Activated T-helper 2 cell treated with anti-CD3 and anti-CD28 coated beads, Interferon-gamma antibody, Interleukin-2, Interleukin-4, amounts not matched to agents 10 μg/mL and 5 μg/mL and 100 μg/mL, durations not matched to agents 14 hours and 24 hours and 36 hours (primary cell): ENCODE measurements around the gene CNDP1. TPM values are rescaled to one million over a fixed set of nuclear protein-coding genes. Genes with fewer than 3 reads are reported as not detected.

Experiments used
- DNase-seq: peaks from one replicate; pipeline ENCODE4 v3.0.0; 2021; ENCODE audit warnings: low spot score
- H3K27ac Mint-ChIP-seq: one replicate; pipeline ENCODE4 v1.8.0; 2021; ENCODE audit warnings: mixed read lengths
- H3K27me3 Mint-ChIP-seq: one replicate; pipeline ENCODE4 v1.8.0; 2021; ENCODE audit warnings: low read depth, mixed read lengths
- H3K36me3 Mint-ChIP-seq: one replicate; pipeline ENCODE4 v1.8.0; 2021; ENCODE audit warnings: low read depth, mixed read lengths
- H3K4me1 Mint-ChIP-seq: one replicate; pipeline ENCODE4 v1.8.0; 2021; ENCODE audit warnings: low read depth, mixed read lengths
- H3K4me3 Mint-ChIP-seq: one replicate; pipeline ENCODE4 v1.8.0; 2021; ENCODE audit warnings: low read depth, mild to moderate bottlenecking, moderate library complexity, mixed read lengths
- H3K9me3 Mint-ChIP-seq: one replicate; pipeline ENCODE4 v1.8.0; 2021; ENCODE audit warnings: mixed read lengths
- intact Hi-C: fragments of 100-400 bp; cut with micrococcal nuclease; formaldehyde crosslinking; loops from one replicate; pipeline ENCODE4 v1.15.1; 2023
- total RNA-seq: library from RNA; stranded (reverse); gene quantifications from 2 replicates; pipeline ENCODE4 v1.2.3, GENCODE V29; 2022

The CNDP1 gene
- total RNA-seq, 1 donor from 2014 or later, result 0.09 TPM

DNA sequence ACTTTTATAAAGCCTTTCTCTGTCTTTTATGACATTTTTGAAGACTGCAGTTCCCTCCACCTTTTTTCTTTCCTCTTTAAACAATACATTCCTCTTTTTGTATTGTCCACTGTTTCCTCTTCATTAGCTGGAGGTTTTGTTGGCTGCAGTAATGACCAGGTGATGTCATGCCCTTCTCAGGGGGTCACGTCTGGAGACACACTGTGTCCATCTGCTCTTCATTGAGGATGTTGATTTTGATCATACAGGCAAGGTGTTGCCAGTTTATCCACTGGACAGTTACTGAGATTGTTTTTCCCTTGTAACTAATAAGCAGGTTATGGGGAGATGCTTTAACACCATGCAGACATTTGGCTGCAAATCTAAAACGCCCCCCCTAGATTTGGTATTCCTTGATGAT lies 83.2 kb downstream of the CNDP1 start:
- H3K4me3 Mint-ChIP-seq, result no peak overlapping the region
- no peaks in the 10 kb centered on the region for H3K27me3 Mint-ChIP-seq
- H3K4me1 Mint-ChIP-seq, result peaks cover 2% of the 10 kb centered on the region
- intact Hi-C loops, result no loop called here
- H3K9me3 Mint-ChIP-seq, result no peaks in the 10 kb centered on the region
- no peak overlapping the region for H3K27ac Mint-ChIP-seq
- H3K36me3 Mint-ChIP-seq, result no peaks in the 10 kb centered on the region
- DNase-seq, result no peak

DNA sequence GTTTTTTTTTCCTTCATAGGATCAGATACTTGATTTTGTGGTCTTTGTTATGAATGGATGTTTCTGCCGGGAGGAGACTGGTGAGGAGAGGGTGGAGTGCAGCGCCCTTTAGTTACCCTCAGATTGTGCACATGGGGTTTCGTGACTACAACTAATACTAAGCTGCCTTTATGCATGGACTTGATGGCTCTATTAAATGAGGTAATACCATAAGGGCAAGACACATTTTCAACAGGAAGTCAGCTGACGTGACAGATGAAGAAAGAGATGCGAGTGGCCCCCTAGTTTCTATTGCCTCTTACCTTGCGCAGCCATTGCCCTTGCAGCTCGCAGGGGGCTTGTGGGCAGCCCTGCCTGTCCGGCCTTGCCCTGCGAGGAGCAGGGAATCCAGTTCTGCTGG lies 87.8 kb downstream of the CNDP1 start:
- DNase-seq, result no peak
- intact Hi-C loops, result no loop called here
- no peaks in the 10 kb centered on the region for H3K27me3 Mint-ChIP-seq
- H3K36me3 Mint-ChIP-seq, result no peaks in the 10 kb centered on the region
- no peak overlapping the region for H3K27ac Mint-ChIP-seq
- H3K9me3 Mint-ChIP-seq, result no peaks in the 10 kb centered on the region
- no peaks in the 10 kb centered on the region for H3K4me1 Mint-ChIP-seq
- no peak overlapping the region for H3K4me3 Mint-ChIP-seq

DNA sequence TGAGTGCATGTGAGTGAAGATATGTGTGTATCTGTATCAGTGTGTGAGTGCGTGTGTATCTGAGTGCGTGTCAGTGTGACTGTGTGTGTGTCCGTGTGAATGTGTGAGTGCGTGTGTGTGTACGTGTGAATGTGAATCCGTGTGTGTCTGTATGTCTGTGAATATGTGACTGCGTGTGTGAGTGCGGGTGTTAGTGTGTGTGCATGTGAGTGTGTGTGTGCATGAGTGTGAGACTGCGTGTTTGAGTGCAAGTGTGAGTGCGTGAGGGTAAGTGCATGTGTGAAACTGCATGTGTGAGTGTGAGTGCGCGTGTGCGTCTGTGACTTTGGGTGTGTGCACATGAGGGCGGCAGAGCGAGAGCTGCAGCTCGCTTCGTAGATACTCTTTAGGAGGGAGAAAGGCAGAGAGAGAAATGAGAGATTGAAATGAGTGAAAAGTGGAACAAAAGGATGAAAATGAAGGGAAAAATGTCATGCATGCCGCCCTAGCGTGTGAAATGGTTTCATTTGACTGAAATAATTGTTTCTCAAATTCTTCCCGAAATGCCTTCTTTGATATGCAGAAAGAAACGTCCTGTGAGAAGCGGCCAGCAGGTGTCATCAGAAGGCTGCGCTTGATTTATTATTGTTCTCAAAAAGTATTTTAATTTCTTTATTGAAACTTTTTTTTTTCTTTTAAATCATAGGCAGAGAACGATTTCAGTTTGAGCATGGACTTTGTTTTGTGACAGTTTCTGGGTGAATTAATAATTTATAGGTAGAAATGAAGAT lies 88.9 kb downstream of the CNDP1 start:
- peaks cover 4% of the 10 kb centered on the region for H3K4me1 Mint-ChIP-seq
- no peak for DNase-seq
- no peak overlapping the region for H3K27ac Mint-ChIP-seq
- no peaks in the 10 kb centered on the region for H3K27me3 Mint-ChIP-seq
- no peak overlapping the region for H3K4me3 Mint-ChIP-seq
- intact Hi-C loops, result no loop called here
- no peaks in the 10 kb centered on the region for H3K36me3 Mint-ChIP-seq
- no peaks in the 10 kb centered on the region for H3K9me3 Mint-ChIP-seq

DNA sequence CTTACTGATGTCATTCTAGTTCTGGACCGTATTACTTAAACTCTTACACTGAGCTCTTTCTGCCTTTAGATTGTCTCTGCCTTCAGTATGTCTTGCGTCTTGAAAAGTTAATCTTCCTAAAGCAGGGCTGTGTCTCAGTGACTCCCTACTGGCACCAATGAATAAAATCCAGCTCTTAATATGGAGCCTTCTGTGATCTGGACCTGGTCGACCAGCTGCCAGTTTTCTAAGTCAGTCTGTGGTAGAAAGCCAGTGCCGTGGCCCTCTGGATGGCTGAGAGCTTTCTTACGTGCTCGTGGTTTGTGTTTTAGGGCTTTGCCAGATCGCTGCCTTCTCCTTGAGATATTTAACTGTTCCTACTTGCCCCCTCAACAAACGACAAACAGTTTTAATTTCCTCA lies 90.2 kb downstream of the CNDP1 start:
- H3K36me3 Mint-ChIP-seq, result no peaks in the 10 kb centered on the region
- no peaks in the 10 kb centered on the region for H3K9me3 Mint-ChIP-seq
- H3K27ac Mint-ChIP-seq, result no peak overlapping the region
- no peak for DNase-seq
- H3K4me3 Mint-ChIP-seq, result no peak overlapping the region
- intact Hi-C loops, result no loop called here
- H3K4me1 Mint-ChIP-seq, result peaks cover 6% of the 10 kb centered on the region
- no peaks in the 10 kb centered on the region for H3K27me3 Mint-ChIP-seq

DNA sequence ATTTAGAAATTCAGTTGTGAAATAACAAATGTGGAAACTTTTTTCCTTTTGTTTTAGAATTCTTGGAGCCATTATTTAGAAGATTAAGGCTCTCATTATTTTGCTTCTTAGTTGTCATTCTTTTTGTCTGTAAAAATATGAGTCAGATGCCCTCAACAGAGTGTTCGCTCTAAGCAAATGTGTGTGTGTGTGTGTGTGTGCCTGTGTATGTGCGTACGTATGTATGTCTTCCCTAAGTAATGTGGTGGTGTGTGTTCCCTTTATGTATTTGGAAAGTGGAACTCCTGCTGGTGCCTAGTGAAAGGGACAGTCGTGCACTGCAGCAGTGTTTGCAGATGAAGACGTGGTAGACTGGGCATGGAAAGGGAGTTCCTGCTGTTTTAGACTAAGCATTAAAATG lies 90.9 kb downstream of the CNDP1 start:
- H3K9me3 Mint-ChIP-seq, result no peaks in the 10 kb centered on the region
- H3K27ac Mint-ChIP-seq, result no peak overlapping the region
- H3K4me3 Mint-ChIP-seq, result no peak overlapping the region
- H3K27me3 Mint-ChIP-seq, result no peaks in the 10 kb centered on the region
- peaks cover 6% of the 10 kb centered on the region for H3K4me1 Mint-ChIP-seq
- no peak for DNase-seq
- no peaks in the 10 kb centered on the region for H3K36me3 Mint-ChIP-seq
- intact Hi-C loops, result no loop called here

DNA sequence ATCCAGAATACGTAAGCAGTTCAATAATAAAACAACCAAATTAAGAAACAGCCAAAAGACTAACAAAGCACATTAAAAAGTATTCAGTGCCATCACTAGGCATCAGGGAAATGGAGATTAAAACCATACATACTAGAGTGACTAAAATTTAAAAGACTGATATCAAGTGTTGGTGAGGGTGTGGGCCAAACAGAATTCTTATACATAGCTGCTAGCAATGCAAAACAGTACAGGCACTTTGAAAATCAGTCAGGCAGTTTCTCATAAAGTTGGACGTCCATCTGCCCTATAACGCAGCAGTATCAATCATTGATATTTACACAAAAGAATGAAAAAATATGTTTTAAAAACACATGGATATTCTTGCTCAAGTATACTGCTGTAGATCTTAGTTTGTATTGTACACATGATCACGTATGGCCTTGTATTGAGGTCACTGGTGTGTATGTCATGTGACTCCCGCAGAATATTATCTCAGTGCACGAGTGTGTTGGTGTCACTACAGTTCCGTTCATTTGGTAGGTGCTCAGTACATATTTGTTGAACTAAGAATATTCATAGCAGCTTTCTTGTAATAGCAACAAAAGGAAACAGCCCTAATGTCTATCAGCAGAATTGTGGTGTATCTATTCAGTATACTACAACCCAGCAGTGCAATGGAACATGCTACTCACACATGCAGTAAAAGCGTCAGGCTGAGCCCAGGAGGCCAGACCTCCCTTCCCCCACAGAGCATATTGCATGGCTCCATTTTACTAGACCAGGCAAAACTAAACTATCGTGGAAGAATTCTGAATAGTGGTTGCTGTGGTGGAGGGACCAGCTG lies 92.0 kb downstream of the CNDP1 start:
- DNase-seq, result no peak
- Mint-ChIP-seq H3K27ac (no peak overlapping the region), H3K36me3 (no peaks in the 10 kb centered on the region), H3K4me3 (no peak overlapping the region), H3K27me3 (no peaks in the 10 kb centered on the region), H3K4me1 (peaks cover 11% of the 10 kb centered on the region), H3K9me3 (no peaks in the 10 kb centered on the region)
- intact Hi-C loops, result no loop called here

DNA sequence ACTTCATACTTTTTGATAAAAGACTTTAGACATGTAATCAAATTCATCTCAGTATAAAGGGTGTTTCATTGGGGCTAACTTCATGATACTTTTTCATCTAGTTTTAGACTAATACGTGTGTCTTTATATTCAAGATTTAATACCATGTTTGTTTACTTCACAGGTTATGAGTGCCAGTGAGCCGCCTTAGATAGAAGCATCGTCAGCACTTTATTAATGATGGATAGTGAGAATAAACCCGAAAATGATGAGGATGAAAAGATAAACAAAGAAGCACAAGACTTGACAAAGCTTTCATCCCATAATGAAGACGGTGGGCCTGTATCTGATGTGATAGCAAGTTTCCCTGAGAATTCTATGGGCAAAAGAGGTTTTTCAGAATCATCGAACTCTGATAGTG lies 96.5 kb downstream of the CNDP1 start:
- Mint-ChIP-seq H3K36me3 (peaks cover 39% of the 10 kb centered on the region), H3K4me3 (no peak overlapping the region), H3K27me3 (no peaks in the 10 kb centered on the region), H3K27ac (peak overlapping the region; percentile 20), H3K4me1 (peaks cover 39% of the 10 kb centered on the region), H3K9me3 (no peaks in the 10 kb centered on the region)
- intact Hi-C loops, result no loop called here
- no peak for DNase-seq

DNA sequence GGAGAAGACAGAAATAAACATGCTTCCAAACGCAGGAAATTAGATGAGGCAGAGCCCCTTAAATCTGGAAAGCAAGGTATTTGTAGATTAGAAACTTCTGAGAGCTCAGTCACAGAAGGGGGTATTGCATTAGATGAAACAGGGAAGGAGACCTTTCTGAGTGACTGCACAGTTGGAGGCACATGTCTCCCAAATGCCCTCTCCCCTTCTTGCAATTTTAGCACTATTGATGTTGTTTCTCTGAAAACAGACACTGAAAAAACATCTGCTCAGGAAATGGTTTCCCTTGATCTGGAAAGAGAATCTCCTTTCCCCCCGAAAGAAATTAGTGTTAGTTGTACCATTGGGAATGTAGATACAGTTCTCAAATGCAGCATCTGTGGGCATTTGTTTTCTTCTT lies 96.9 kb downstream of the CNDP1 start:
- peaks cover 39% of the 10 kb centered on the region for H3K4me1 Mint-ChIP-seq
- H3K9me3 Mint-ChIP-seq, result no peaks in the 10 kb centered on the region
- H3K27ac Mint-ChIP-seq, result peak overlapping the region; percentile 87
- no peaks in the 10 kb centered on the region for H3K27me3 Mint-ChIP-seq
- H3K4me3 Mint-ChIP-seq, result peak overlapping the region; percentile 66
- H3K36me3 Mint-ChIP-seq, result peaks cover 39% of the 10 kb centered on the region
- intact Hi-C loops, result no loop called here
- DNase-seq, result no peak

DNA sequence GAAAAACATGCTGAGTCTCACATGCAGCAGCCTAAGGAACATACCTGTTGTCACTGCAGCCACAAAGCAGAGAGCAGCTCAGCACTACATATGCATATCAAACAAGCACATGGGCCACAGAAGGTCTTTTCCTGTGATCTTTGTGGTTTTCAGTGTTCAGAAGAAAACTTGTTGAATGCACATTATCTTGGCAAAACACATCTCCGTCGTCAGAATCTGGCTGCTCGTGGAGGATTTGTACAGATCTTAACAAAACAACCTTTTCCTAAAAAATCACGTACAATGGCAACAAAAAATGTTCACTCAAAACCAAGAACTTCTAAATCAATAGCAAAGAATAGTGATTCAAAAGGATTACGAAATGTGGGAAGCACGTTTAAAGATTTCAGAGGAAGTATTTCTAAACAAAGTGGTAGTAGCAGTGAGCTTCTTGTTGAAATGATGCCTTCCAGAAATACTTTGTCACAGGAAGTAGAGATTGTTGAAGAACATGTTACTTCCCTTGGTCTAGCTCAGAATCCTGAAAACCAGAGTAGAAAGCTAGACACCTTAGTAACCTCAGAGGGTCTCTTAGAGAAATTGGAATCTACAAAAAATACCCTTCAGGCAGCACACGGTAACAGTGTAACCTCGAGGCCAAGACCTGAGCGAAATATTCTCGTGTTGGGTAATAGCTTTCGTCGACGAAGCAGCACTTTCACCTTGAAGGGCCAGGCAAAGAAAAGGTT lies 97.5 kb downstream of the CNDP1 start:
- intact Hi-C loops, result no loop called here
- Mint-ChIP-seq H3K9me3 (no peaks in the 10 kb centered on the region), H3K4me1 (peaks cover 39% of the 10 kb centered on the region), H3K27ac (peak overlapping the region; percentile 87), H3K36me3 (peaks cover 39% of the 10 kb centered on the region), H3K27me3 (no peaks in the 10 kb centered on the region), H3K4me3 (peak overlapping the region; percentile 66)
- no peak for DNase-seq

DNA sequence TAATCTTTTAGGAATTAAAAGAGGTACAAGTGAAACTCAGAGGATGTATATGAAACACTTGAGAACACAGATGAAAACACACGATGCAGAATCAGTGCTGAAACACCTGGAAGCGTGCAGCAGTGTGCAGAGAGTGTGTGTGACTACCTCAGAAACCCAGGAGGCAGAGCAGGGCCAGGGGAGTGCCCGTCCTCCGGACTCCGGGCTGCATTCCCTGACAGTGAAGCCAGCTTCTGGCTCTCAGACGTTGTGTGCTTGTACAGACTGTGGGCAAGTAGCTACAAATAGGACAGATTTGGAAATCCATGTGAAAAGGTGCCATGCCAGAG lies 98.0 kb downstream of the CNDP1 start:
- no peak for DNase-seq
- Mint-ChIP-seq H3K9me3 (no peaks in the 10 kb centered on the region), H3K27me3 (no peaks in the 10 kb centered on the region), H3K4me1 (peaks cover 39% of the 10 kb centered on the region), H3K27ac (peak overlapping the region; percentile 87), H3K4me3 (peak overlapping the region; percentile 66), H3K36me3 (peaks cover 39% of the 10 kb centered on the region)
- intact Hi-C loops, result no loop called here

DNA sequence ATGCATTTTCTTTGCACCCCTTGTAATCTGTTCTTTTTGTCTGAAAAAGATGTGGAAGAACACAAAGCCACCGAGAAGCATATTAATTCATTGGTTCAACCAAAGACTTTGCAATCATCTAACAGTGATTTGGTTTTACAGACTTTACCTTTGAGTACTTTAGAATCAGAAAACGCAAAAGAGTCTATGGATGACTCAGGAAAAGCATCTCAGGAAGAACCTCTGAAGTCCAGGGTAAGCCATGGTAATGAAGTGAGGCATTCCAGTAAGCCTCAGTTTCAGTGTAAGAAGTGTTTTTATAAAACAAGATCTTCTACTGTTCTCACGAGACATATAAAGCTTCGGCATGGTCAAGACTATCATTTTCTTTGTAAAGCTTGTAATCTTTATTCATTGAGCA lies 98.6 kb downstream of the CNDP1 start:
- DNase-seq, result no peak
- H3K4me1 Mint-ChIP-seq, result peaks cover 35% of the 10 kb centered on the region
- no peak overlapping the region for H3K27ac Mint-ChIP-seq
- no peaks in the 10 kb centered on the region for H3K27me3 Mint-ChIP-seq
- intact Hi-C loops, result no loop called here
- no peaks in the 10 kb centered on the region for H3K9me3 Mint-ChIP-seq
- peaks cover 39% of the 10 kb centered on the region for H3K36me3 Mint-ChIP-seq
- no peak overlapping the region for H3K4me3 Mint-ChIP-seq

DNA sequence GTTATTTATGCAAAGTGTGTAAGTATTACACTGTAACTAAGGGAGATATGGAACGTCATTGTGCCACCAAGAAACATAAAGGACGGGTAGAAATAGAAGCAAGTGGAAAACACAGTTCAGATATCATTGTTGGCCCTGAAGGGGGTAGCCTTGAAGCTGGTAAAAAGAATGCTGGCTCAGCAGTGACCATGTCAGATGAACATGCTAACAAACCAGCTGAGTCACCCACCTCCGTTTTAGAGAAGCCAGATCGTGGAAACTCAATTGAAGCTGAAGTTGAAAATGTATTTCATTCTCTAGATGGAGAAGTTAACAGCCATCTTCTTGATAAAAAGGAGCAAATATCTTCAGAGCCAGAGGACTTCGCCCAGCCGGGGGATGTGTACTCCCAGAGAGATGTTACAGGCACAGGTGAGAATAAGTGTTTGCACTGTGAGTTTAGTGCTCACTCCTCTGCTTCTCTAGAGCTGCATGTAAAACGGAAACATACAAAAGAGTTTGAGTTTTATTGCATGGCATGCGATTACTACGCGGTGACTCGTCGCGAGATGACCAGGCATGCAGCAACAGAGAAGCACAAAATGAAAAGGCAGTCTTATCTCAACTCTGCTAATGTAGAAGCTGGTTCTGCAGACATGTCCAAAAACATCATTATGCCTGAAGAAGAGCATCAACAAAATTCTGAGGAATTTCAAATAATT lies 99.5 kb downstream of the CNDP1 start:
- intact Hi-C loops, result no loop called here
- Mint-ChIP-seq H3K36me3 (peaks cover 39% of the 10 kb centered on the region), H3K4me3 (no peak overlapping the region), H3K9me3 (no peaks in the 10 kb centered on the region), H3K4me1 (peaks cover 35% of the 10 kb centered on the region), H3K27ac (no peak overlapping the region), H3K27me3 (no peaks in the 10 kb centered on the region)
- DNase-seq, result no peak
